Measurements from ENCODE around the gene NUP88.

GRCh38 chr17:5439446-5439764 lies 19.9 kb upstream of the NUP88 start:
- TF ChIP-seq GATA2 (IDR thresholded peaks at IDR 0.05; ENCODE audit: low read depth, low read length) (no peak), GATA3 (IDR thresholded peaks at IDR 0.05; ENCODE audit: low read depth, low read length) (no peak)
